ENCODE data around the gene OBI1. TPM values are rescaled to one million over a fixed set of nuclear protein-coding genes. Genes with fewer than 3 reads are reported as not detected.

The OBI1 gene
- total RNA-seq, 4 donors from 2014 or later, result 5.3 to 10.6 (median 6.7) TPM

DNA sequence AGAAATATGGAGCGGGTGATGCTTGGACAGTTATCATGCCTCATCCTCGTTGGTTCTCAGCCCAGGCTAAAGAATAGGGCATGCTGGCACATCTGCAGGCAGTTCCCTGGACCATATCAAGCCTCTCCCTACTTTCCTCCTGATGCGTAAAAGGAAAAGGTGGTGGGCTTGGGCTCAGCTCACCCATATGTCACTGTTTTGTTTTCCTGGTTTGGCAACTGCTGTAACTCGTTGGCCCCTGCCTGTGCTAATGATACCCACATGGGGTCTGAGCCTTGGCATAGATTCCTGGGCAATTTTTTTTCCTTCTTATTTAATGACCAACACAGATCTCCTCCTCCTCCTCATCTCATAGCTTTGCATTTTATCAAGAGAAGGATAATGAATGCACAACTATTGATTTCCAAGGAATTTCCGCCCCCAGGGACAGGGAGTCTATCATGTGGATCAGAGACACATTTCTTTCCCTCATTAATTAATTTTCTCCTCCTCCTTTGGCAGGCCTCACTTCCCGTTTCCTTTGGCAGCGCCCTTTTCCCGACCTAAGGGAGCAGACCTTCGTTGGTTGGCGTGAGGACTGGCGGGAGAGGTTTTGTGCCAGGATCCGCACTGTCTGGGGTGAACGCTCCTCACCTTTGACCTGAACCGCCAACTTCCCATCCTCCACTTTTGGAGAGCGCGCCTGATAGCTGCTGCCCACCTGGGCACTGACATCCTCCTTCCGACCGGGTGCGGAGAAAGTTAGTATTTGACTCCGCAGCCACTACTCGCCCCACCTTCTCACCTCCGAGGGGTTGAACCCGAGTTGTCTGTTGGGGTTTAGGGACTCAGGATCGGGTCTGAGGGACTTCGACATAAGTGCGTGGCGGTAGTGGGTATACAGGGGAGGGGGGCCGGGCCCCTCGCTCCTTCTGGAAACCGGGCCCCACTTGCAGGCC, 52.2 kb downstream of the OBI1 start:
- WGBS, result 12% methylated on average over 27 of the region's 30 CpGs

DNA sequence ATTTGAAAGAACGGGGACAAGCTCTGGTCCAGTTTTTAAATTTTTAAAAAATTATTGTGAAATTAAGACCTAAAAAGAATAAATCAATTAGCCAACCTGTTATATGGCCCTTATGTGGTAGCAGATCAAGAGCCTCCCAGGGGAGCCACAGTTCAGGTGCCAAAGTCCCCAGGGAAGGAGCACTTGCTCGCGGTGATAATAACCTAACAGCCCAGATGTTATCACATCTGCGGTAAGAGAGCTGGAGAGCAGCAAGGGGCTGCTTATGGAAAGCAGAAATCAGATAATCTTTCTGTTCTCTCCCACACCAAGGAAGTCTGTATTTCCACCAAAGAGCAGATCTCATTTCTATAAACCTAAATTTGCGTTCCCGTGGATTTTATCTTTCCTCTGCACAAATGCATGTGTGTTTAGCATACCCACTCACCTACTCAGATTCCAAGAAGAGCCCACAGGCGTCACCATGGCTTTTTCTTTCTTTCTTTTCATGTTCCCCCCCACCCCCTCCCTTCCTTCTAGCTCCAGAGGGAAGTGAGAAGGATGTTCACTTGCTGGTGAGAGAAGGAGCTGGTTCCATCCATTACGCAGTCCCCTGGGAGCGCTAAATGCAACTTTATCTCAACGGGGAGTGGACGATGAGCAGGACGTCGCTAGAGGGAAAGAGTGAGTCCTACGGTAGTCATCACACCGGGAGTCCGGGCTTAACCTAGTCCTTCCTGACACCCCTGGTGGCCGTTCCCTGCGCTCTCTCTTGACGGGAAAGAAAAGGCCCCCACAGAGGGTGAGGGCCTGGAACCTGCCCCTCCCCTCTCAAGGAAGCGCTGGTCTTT, 54.0 kb downstream of the OBI1 start:
- no peaks in the 10 kb centered on the region for H3K36me3 ChIP-seq
- no peaks in the 10 kb centered on the region for H3K9me3 ChIP-seq
- H3K27ac ChIP-seq, result no peak overlapping the region
- no peak for TF ChIP-seq POLR2AphosphoS5 (IDR thresholded peaks at IDR 0.05)
- TF ChIP-seq POLR2A (IDR thresholded peaks at IDR 0.05), result no peak
- TF ChIP-seq, protein P1, sequence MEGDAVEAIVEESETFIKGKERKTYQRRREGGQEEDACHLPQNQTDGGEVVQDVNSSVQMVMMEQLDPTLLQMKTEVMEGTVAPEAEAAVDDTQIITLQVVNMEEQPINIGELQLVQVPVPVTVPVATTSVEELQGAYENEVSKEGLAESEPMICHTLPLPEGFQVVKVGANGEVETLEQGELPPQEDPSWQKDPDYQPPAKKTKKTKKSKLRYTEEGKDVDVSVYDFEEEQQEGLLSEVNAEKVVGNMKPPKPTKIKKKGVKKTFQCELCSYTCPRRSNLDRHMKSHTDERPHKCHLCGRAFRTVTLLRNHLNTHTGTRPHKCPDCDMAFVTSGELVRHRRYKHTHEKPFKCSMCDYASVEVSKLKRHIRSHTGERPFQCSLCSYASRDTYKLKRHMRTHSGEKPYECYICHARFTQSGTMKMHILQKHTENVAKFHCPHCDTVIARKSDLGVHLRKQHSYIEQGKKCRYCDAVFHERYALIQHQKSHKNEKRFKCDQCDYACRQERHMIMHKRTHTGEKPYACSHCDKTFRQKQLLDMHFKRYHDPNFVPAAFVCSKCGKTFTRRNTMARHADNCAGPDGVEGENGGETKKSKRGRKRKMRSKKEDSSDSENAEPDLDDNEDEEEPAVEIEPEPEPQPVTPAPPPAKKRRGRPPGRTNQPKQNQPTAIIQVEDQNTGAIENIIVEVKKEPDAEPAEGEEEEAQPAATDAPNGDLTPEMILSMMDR (IDR thresholded peaks at IDR 0.05), result no peak
- TF ChIP-seq EP300 (IDR thresholded peaks at IDR 0.05), result no peak
- H3K4me1 ChIP-seq, result peaks cover 63% of the 10 kb centered on the region
- peaks cover 97% of the 10 kb centered on the region for H3K27me3 ChIP-seq
- DNase-seq (ENCODE audit: low spot score in 2 of 2), result no peak
- H3K4me3 ChIP-seq, result no peak overlapping the region
- WGBS, result 7% methylated on average over 16 of the region's 20 CpGs

More for the DNA sequence above, 52.2 kb downstream of the OBI1 start:
- no peak overlapping the region for H3K27ac ChIP-seq
- no peaks in the 10 kb centered on the region for H3K36me3 ChIP-seq
- peaks cover 55% of the 10 kb centered on the region for H3K4me1 ChIP-seq
- TF ChIP-seq POLR2A (IDR thresholded peaks at IDR 0.05) (no peak), POLR2AphosphoS5 (IDR thresholded peaks at IDR 0.05) (no peak), EP300 (IDR thresholded peaks at IDR 0.05) (no peak)
- TF ChIP-seq, protein P1 (IDR thresholded peaks at IDR 0.05), result no peak
- H3K9me3 ChIP-seq, result no peaks in the 10 kb centered on the region
- H3K27me3 ChIP-seq, result peaks cover 84% of the 10 kb centered on the region
- no peak for DNase-seq (ENCODE audit: low spot score in 2 of 2)
- H3K4me3 ChIP-seq, result peak overlapping the region; percentile 22

DNA sequence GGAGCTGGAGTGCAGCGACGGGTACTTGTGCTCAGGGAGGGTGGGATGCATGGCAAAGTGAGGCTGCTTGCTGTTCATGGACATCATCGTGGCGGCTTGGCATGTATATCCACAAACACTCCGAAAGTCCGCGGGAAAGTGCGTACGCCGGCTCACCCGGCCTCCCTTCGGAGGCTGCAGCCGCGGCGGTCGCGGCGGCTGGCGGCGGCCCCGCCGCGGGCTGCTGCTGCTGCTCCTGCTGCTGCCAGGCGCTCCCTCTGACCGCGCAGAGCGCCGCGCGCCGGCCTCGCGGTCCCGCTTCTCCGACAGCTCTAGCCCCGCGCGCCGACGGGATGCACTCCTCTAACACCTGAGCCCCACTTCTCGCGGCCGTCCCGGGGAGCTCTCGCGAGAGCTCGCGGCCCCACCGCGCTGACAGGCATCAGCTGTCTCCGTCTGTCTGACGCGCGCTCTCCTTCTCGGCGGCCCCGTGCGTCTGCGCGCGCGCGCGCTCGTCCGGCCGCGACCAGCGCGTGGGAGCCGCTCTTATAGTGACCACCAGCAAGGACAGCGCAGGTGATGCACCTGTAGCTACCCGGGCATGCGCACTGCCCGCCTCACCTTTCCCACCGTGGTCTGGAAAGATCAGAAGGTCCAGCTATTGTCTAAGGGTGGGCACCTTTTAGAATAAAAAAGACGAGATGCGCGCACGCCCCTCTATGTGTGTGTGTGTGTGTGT, 55.6 kb downstream of the OBI1 start, which contains the start of gene POU4F1:
Gene POU4F1, minus strand, starts transcription at position 313 of the 718 bp plus-strand sequence. Its CDS starts 226 bp downstream, at position 87.
- H3K4me1 ChIP-seq, result peaks cover 50% of the 10 kb centered on the region
- H3K27me3 ChIP-seq, result peaks cover 97% of the 10 kb centered on the region
- peak within 1 kb of the TSS; percentile 52 for H3K4me3 ChIP-seq

DNA sequence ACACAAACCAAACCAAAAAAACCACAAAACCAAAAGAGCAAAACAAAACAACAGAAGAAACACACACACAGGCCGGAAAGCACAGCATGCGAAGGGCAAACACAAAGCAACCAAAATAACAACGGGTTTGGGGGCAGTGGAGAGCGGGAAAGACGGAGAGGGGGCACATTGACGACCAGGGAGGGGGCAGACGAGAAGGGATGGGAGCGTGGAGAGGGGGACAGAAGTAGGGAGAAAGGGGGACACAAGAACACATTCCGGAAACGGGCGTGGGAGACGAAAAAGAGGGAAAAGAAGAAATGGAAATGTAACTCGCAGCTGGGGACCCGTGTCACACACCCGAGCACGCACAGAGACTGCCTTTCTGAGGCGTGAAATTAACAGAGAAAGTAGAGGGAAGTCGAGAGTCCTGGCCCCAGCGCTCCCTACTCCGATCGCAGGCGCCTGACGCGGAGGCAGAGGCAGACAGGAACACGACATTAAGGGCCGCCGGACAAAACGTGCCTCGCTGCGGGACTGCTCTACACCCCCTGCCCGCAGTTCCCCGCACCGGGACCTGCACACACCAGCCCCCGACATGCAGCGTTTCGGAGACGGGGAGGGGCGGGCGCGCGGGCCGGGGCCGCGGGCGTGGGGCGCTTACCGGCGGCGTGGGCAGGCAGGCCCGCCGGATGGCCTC, 56.3 kb downstream of the OBI1 start:
- WGBS, result 2% methylated on average over 27 of the region's 51 CpGs
- Histone ChIP-seq H3K4me1 (peaks cover 43% of the 10 kb centered on the region), H3K36me3 (no peaks in the 10 kb centered on the region)

More for the DNA sequence above, 55.6 kb downstream of the OBI1 start, which contains the start of gene POU4F1:
- H3K27ac ChIP-seq, result no peak within 1 kb of the TSS
- 3% methylated on average over 18 of the region's 80 CpGs for WGBS
- TF ChIP-seq POLR2AphosphoS5 (IDR thresholded peaks at IDR 0.05) (no peak), EP300 (IDR thresholded peaks at IDR 0.05) (no peak), POLR2A (IDR thresholded peaks at IDR 0.05) (no peak)
- TF ChIP-seq, protein P1 (IDR thresholded peaks at IDR 0.05), result no peak
- H3K36me3 ChIP-seq, result no peaks in the 10 kb centered on the region
- DNase-seq (ENCODE audit: low spot score in 2 of 2), result no peak
- H3K9me3 ChIP-seq, result no peaks in the 10 kb centered on the region

More for the DNA sequence above, 56.3 kb downstream of the OBI1 start:
- Histone ChIP-seq H3K4me3 (peak overlapping the region; percentile 52), H3K9me3 (no peaks in the 10 kb centered on the region), H3K27me3 (peaks cover 97% of the 10 kb centered on the region), H3K27ac (no peak overlapping the region)
- TF ChIP-seq POLR2A (IDR thresholded peaks at IDR 0.05) (no peak), EP300 (IDR thresholded peaks at IDR 0.05) (no peak), POLR2AphosphoS5 (IDR thresholded peaks at IDR 0.05) (no peak)
- TF ChIP-seq, protein P1 (IDR thresholded peaks at IDR 0.05), result no peak
- DNase-seq (ENCODE audit: low spot score in 2 of 2), result no peak
